HEK293 (cell line): Measurements from ENCODE around the gene COMMD3.

ENCODE experiments used
- CTCF ChIA-PET: fragments of 350-600 bp; formaldehyde crosslinking; extraction: SDS; loops from one replicate; lab custom pipeline; 2021; ENCODE audit warnings: antibody characterized with exemption; lab: Yijun Ruan, JAX
- POLR2A ChIA-PET: fragments of 300-600 bp; formaldehyde crosslinking; extraction: SDS; loops from one replicate; lab custom pipeline; 2020; ENCODE audit warnings: antibody characterized with exemption, inconsistent platforms; lab: Yijun Ruan, JAX
- H3K27ac ChIP-seq: fragments of 200-500 bp; sonication (Bioruptor generic); 2 replicates; pipeline ENCODE4 v1.5.1; 2014; ENCODE audit warnings: low read depth, low read length, control low read depth, inconsistent platforms; ENCODE audit errors: extremely low read depth
- H3K36me3 ChIP-seq, 2 experiments: fragments of 200-500 bp in 1 of 2; sonication (Bioruptor generic) in 1 of 2; 1 replicate in 1 of 2; 2 replicates in 1 of 2; pipeline ENCODE4 v1.5.1; 2014 to 2017; ENCODE audit warnings: inconsistent platforms in 2 of 2, low read length in 2 of 2; ENCODE audit not compliant: control insufficient read depth in 2 of 2, insufficient read depth in 1 of 2
- H3K4me1 ChIP-seq: fragments of 200-500 bp; sonication (Bioruptor generic); 2 replicates; pipeline ENCODE4 v1.5.1; 2014; ENCODE audit warnings: mild to moderate bottlenecking, low read length, inconsistent platforms; ENCODE audit not compliant: control insufficient read depth, insufficient read depth
- H3K4me3 ChIP-seq: 2 replicates; pipeline ENCODE4 v1.5.1; 2011; ENCODE audit warnings: low read depth, mild to moderate bottlenecking, control low read depth, low read length, moderate library complexity
- H3K9me3 ChIP-seq: fragments of 200-500 bp; sonication (Bioruptor generic); 2 replicates; pipeline ENCODE4 v1.5.1; 2014; ENCODE audit warnings: low read depth, low read length, inconsistent platforms; ENCODE audit not compliant: control insufficient read depth, insufficient read depth
- IKZF3 ChIP-seq: fragments of 450-650 bp; IDR thresholded peaks from 2 replicates; pipeline ENCODE4 v1.5.0; 2018; ENCODE audit warnings: missing biosample characterization, mild to moderate bottlenecking, missing genetic modification characterization, moderate library complexity
- OSR2 ChIP-seq: fragments of 450-650 bp; formaldehyde crosslinking; IDR thresholded peaks from 2 replicates; pipeline ENCODE4 v1.5.1; 2016; ENCODE audit warnings: missing biosample characterization, missing genetic modification characterization
- PATZ1 ChIP-seq: fragments of 450-650 bp; formaldehyde crosslinking; IDR thresholded peaks from 2 replicates; pipeline ENCODE4 v1.5.1; 2016; ENCODE audit warnings: missing biosample characterization, missing genetic modification characterization
- ZBTB44 ChIP-seq: fragments of 450-650 bp; IDR thresholded peaks from 2 replicates; pipeline ENCODE4 v1.5.1; 2018; ENCODE audit warnings: missing biosample characterization, mild to moderate bottlenecking, missing genetic modification characterization
- ZNF133 ChIP-seq: fragments of 450-650 bp; formaldehyde crosslinking; IDR thresholded peaks from 2 replicates; pipeline ENCODE4 v1.5.1; 2016; ENCODE audit warnings: missing biosample characterization, missing genetic modification characterization
- ZNF211 ChIP-seq: fragments of 450-650 bp; formaldehyde crosslinking; IDR thresholded peaks from 2 replicates; pipeline ENCODE4 v1.5.1; 2016; ENCODE audit warnings: low read depth, missing biosample characterization, missing genetic modification characterization
- ZNF335 ChIP-seq: fragments of 450-650 bp; formaldehyde crosslinking; conservative IDR thresholded peaks from 2 replicates; pipeline ENCODE4 v1.5.1; 2016; ENCODE audit warnings: missing biosample characterization, missing genetic modification characterization
- ZNF555 ChIP-seq: fragments of 450-650 bp; formaldehyde crosslinking; conservative IDR thresholded peaks from 2 replicates; pipeline ENCODE4 v1.5.1; 2017; ENCODE audit warnings: missing biosample characterization, mild to moderate bottlenecking, missing genetic modification characterization, inconsistent platforms
- ZNF621 ChIP-seq: fragments of 450-650 bp; formaldehyde crosslinking; IDR thresholded peaks from 2 replicates; pipeline ENCODE4 v1.5.1; 2017; ENCODE audit warnings: missing biosample characterization, missing genetic modification characterization
- ZNF623 ChIP-seq: fragments of 450-650 bp; formaldehyde crosslinking; IDR thresholded peaks from 2 replicates; pipeline ENCODE4 v1.5.1; 2016; ENCODE audit warnings: missing biosample characterization, missing genetic modification characterization
- ZNF658 ChIP-seq: fragments of 450-650 bp; formaldehyde crosslinking; IDR thresholded peaks from 2 replicates; pipeline ENCODE4; 2016; ENCODE audit warnings: missing biosample characterization, missing genetic modification characterization
- TF ChIP-seq, protein P1 (sequence below): fragments of 450-650 bp; formaldehyde crosslinking; optimal IDR thresholded peaks from 2 replicates; pipeline ENCODE3; 2016; ENCODE audit warnings: missing biosample characterization, mild to moderate bottlenecking, missing genetic modification characterization
- TF ChIP-seq, protein P2 (sequence below): fragments of 450-650 bp; formaldehyde crosslinking; IDR thresholded peaks from 2 replicates; pipeline ENCODE4 v1.5.1; 2017; ENCODE audit warnings: missing biosample characterization, missing genetic modification characterization
- TF ChIP-seq, protein P3 (sequence below): fragments of 450-650 bp; formaldehyde crosslinking; IDR thresholded peaks from 2 replicates; pipeline ENCODE4 v1.5.1; 2017; ENCODE audit warnings: missing biosample characterization, missing genetic modification characterization
- TF ChIP-seq, protein P4 (sequence below): fragments of 450-650 bp; formaldehyde crosslinking; IDR thresholded peaks from 2 replicates; pipeline ENCODE4 v1.5.1; 2017; ENCODE audit warnings: missing biosample characterization, missing genetic modification characterization
- TF ChIP-seq, protein P5 (sequence below): IDR thresholded peaks from 2 replicates; pipeline ENCODE4 v1.6.1; 2011; ENCODE audit warnings: mild to moderate bottlenecking, low read depth, low read length, borderline replicate concordance
- TF ChIP-seq, protein P6 (sequence below): fragments of 450-650 bp; formaldehyde crosslinking; IDR thresholded peaks from 2 replicates; pipeline ENCODE4 v1.5.1; 2016; ENCODE audit warnings: missing biosample characterization, missing genetic modification characterization, borderline replicate concordance

COMMD3 gene

DNA sequence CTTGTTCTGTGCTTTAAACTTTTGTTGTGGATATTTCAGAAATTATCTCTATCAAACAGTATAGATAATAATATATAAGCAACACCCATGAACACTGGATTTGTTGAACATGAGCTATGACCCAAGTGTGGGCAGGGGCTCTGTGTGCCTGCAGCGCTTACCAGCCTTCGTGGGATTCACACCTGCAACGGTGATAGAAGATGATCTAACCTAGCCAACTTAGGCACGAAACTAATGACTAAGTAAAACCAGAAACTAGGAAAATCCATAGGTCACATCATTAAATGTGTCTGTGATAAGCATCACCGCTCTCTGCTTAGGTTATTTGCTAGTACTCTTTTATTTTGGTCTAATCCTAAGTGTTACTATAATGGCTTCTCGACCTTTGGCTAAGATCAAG lies 47.1 kb downstream of the COMMD3 start (continued):
- no peak for TF ChIP-seq ZBTB44 (tag by site-specific recombination)

DNA sequence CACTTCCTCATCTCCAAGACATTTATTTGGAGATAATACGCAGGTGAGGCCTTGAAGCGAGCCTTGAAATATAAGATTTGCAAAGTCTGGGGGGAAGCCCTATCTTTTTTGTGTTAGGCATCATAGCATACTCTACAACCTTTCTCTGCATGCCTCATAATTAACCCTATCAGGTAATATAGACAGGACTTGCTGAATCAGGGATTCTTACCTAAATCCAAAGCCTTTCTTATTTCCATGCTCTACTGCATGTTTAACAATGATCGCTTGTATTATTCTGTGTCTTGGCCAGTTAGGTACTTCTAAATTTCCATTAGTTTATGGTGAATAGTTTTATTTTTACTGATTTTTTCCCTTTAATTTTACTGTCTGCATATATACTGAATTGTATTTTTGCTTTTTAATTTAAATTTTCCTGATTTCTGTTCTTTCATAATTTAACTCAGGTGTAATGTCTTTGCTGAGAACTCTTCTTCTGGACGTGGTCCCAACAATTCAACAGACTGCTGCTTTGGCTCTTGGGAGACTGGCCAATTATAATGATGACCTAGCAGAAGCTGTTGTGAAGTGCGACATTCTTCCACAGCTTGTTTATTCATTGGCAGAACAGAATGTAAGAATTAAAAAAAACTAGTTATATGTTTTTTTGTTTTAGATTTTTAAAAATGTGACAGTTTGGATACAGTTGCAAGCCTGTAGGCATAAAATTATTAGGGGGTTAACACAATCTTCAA lies 48.4 kb downstream of the COMMD3 start:
- no peaks in the 10 kb centered on the region for H3K9me3 ChIP-seq
- no peaks in the 10 kb centered on the region for H3K36me3 ChIP-seq
- H3K4me1 ChIP-seq, result no peaks in the 10 kb centered on the region
- CTCF ChIA-PET, result interaction anchor here (0.6 to 0.7 kb wide), 2 partner anchors 23 to 253 kb away, joined by 3 to 4 read pairs; no protein-coding TSS in a partner anchor
- H3K4me3 ChIP-seq, result no peak overlapping the region
- no peak overlapping the region for H3K27ac ChIP-seq
- POLR2A ChIA-PET, result interaction anchor here (0.7 kb wide), 1 partner anchor 24 kb away, joined by 3 read pairs; no protein-coding TSS in a partner anchor
- no peak for TF ChIP-seq IKZF3 (tag by site-specific recombination)
- TF ChIP-seq, protein P1, sequence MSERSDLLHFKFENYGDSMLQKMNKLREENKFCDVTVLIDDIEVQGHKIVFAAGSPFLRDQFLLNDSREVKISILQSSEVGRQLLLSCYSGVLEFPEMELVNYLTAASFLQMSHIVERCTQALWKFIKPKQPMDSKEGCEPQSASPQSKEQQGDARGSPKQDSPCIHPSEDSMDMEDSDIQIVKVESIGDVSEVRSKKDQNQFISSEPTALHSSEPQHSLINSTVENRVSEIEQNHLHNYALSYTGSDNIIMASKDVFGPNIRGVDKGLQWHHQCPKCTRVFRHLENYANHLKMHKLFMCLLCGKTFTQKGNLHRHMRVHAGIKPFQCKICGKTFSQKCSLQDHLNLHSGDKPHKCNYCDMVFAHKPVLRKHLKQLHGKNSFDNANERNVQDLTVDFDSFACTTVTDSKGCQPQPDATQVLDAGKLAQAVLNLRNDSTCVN (tag by site-specific recombination), result no peak
- TF ChIP-seq ZNF621, result no peak
- TF ChIP-seq OSR2, result no peak
- no peak for TF ChIP-seq PATZ1 (tag by site-specific recombination)
- TF ChIP-seq ZNF211, result no peak
- TF ChIP-seq ZNF623, result no peak
- TF ChIP-seq, protein P2, sequence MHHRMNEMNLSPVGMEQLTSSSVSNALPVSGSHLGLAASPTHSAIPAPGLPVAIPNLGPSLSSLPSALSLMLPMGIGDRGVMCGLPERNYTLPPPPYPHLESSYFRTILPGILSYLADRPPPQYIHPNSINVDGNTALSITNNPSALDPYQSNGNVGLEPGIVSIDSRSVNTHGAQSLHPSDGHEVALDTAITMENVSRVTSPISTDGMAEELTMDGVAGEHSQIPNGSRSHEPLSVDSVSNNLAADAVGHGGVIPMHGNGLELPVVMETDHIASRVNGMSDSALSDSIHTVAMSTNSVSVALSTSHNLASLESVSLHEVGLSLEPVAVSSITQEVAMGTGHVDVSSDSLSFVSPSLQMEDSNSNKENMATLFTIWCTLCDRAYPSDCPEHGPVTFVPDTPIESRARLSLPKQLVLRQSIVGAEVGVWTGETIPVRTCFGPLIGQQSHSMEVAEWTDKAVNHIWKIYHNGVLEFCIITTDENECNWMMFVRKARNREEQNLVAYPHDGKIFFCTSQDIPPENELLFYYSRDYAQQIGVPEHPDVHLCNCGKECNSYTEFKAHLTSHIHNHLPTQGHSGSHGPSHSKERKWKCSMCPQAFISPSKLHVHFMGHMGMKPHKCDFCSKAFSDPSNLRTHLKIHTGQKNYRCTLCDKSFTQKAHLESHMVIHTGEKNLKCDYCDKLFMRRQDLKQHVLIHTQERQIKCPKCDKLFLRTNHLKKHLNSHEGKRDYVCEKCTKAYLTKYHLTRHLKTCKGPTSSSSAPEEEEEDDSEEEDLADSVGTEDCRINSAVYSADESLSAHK (tag by site-specific recombination), result no peak
- no peak for TF ChIP-seq ZNF555 (tag by site-specific recombination)
- TF ChIP-seq, protein P3, sequence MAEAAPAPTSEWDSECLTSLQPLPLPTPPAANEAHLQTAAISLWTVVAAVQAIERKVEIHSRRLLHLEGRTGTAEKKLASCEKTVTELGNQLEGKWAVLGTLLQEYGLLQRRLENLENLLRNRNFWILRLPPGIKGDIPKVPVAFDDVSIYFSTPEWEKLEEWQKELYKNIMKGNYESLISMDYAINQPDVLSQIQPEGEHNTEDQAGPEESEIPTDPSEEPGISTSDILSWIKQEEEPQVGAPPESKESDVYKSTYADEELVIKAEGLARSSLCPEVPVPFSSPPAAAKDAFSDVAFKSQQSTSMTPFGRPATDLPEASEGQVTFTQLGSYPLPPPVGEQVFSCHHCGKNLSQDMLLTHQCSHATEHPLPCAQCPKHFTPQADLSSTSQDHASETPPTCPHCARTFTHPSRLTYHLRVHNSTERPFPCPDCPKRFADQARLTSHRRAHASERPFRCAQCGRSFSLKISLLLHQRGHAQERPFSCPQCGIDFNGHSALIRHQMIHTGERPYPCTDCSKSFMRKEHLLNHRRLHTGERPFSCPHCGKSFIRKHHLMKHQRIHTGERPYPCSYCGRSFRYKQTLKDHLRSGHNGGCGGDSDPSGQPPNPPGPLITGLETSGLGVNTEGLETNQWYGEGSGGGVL (tag by site-specific recombination), result no peak
- TF ChIP-seq ZNF658 (tag by site-specific recombination), result no peak
- TF ChIP-seq, protein P4, sequence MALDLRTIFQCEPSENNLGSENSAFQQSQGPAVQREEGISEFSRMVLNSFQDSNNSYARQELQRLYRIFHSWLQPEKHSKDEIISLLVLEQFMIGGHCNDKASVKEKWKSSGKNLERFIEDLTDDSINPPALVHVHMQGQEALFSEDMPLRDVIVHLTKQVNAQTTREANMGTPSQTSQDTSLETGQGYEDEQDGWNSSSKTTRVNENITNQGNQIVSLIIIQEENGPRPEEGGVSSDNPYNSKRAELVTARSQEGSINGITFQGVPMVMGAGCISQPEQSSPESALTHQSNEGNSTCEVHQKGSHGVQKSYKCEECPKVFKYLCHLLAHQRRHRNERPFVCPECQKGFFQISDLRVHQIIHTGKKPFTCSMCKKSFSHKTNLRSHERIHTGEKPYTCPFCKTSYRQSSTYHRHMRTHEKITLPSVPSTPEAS (tag by site-specific recombination), result no peak
- TF ChIP-seq, protein P5, sequence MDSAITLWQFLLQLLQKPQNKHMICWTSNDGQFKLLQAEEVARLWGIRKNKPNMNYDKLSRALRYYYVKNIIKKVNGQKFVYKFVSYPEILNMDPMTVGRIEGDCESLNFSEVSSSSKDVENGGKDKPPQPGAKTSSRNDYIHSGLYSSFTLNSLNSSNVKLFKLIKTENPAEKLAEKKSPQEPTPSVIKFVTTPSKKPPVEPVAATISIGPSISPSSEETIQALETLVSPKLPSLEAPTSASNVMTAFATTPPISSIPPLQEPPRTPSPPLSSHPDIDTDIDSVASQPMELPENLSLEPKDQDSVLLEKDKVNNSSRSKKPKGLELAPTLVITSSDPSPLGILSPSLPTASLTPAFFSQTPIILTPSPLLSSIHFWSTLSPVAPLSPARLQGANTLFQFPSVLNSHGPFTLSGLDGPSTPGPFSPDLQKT, result no peak
- no peak for TF ChIP-seq ZNF133 (tag by site-specific recombination)
- TF ChIP-seq, protein P6, sequence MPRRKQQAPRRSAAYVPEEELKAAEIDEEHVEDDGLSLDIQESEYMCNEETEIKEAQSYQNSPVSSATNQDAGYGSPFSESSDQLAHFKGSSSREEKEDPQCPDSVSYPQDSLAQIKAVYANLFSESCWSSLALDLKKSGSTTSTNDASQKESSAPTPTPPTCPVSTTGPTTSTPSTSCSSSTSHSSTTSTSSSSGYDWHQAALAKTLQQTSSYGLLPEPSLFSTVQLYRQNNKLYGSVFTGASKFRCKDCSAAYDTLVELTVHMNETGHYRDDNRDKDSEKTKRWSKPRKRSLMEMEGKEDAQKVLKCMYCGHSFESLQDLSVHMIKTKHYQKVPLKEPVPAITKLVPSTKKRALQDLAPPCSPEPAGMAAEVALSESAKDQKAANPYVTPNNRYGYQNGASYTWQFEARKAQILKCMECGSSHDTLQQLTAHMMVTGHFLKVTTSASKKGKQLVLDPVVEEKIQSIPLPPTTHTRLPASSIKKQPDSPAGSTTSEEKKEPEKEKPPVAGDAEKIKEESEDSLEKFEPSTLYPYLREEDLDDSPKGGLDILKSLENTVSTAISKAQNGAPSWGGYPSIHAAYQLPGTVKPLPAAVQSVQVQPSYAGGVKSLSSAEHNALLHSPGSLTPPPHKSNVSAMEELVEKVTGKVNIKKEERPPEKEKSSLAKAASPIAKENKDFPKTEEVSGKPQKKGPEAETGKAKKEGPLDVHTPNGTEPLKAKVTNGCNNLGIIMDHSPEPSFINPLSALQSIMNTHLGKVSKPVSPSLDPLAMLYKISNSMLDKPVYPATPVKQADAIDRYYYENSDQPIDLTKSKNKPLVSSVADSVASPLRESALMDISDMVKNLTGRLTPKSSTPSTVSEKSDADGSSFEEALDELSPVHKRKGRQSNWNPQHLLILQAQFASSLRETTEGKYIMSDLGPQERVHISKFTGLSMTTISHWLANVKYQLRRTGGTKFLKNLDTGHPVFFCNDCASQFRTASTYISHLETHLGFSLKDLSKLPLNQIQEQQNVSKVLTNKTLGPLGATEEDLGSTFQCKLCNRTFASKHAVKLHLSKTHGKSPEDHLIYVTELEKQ, result no peak
- TF ChIP-seq ZNF335 (tag by site-specific recombination), result no peak
